ENCODE data around the gene SHISA5. TPM values are rescaled to one million over a fixed set of nuclear protein-coding genes. Genes with fewer than 3 reads are reported as not detected.

The SHISA5 gene
- total and polyA plus RNA-seq, 2 donors from 2014 or later: 157 to 214 TPM

GRCh38 chr3:48428088-48428571 is 75.8 kb downstream of the SHISA5 start:
- H3K27me3 ChIP-seq (ENCODE audit: control insufficient read depth, insufficient read depth, low read length): no peaks in the 10 kb centered on the region
- H3K27ac ChIP-seq (ENCODE audit: low read depth in 2 of 2, low read length in 2 of 2): peak overlapping the region; percentile 91 to 94
- peak overlapping the region; percentile 47 to 76 (median 75) for H3K4me3 ChIP-seq (ENCODE audit: low read length in 3 of 3)
- peak overlapping the region; percentile 42 to 76 (median 76) for H3K9ac ChIP-seq (ENCODE audit: low read length in 3 of 3)
- TF ChIP-seq CTCF (IDR thresholded peaks at IDR 0.05; ENCODE audit: borderline replicate concordance, extremely low read depth, insufficient read depth): no peak
- no peak for DNase-seq
- intact Hi-C loops (cut with DNase I): no loop called here
- H3K4me1 ChIP-seq (ENCODE audit: control insufficient read depth in 2 of 3, insufficient read depth in 2 of 3, low read depth in 1 of 3, low read length in 3 of 3): peaks cover 2 to 73% (median 39%) of the 10 kb centered on the region in 3 donors
- FAIRE-seq: no peak
- peaks cover 0 to 6% (median 0%) of the 10 kb centered on the region in 3 donors for H3K36me3 ChIP-seq (ENCODE audit: control insufficient read depth in 2 of 3, insufficient read depth in 3 of 3, low read length in 3 of 3)
- H3K9me3 ChIP-seq (ENCODE audit: control insufficient read depth in 2 of 3, insufficient read depth in 1 of 3, low read length in 3 of 3): no peaks in the 10 kb centered on the region

DNA sequence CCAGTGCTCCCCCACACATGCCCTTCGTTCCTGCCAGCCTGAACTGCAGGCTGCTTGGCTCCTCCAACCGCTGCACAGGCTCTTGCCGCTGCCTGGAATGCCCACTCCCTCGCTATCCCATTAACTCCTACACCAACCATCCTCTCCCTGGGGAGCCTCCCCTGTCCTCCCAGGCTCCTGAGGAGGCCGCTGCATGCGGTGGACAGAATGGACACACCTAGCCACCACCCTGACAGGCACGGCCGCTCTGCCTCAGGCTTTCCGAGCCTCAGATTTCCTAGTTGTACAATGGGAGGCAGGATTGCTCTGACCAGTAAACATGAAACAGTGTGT is 76.4 kb downstream of the SHISA5 start:
- no peaks in the 10 kb centered on the region for H3K27me3 ChIP-seq (ENCODE audit: control insufficient read depth, insufficient read depth, low read length)
- peaks cover 0 to 6% (median 0%) of the 10 kb centered on the region in 3 donors for H3K36me3 ChIP-seq (ENCODE audit: control insufficient read depth in 2 of 3, insufficient read depth in 3 of 3, low read length in 3 of 3)
- H3K9me3 ChIP-seq (ENCODE audit: control insufficient read depth in 2 of 3, insufficient read depth in 1 of 3, low read length in 3 of 3): no peaks in the 10 kb centered on the region
- peak overlapping the region; percentile 91 to 94 for H3K27ac ChIP-seq (ENCODE audit: low read depth in 2 of 2, low read length in 2 of 2)
- H3K9ac ChIP-seq (ENCODE audit: low read length in 3 of 3): peak overlapping the region; percentile 15 to 76 (median 42)
- intact Hi-C loops (cut with DNase I): no loop called here
- FAIRE-seq (no peak), DNase-seq (peak; percentile 49 to 74 (median 56))
- peaks cover 0 to 73% (median 36%) of the 10 kb centered on the region in 3 donors for H3K4me1 ChIP-seq (ENCODE audit: control insufficient read depth in 2 of 3, insufficient read depth in 2 of 3, low read depth in 1 of 3, low read length in 3 of 3)
- TF ChIP-seq CTCF (IDR thresholded peaks at IDR 0.05; ENCODE audit: borderline replicate concordance, extremely low read depth, insufficient read depth): no peak
- peak overlapping the region; percentile 47 to 76 (median 75) for H3K4me3 ChIP-seq (ENCODE audit: low read length in 3 of 3)

- no peak for TF ChIP-seq CTCF (IDR thresholded peaks at IDR 0.05; ENCODE audit: borderline replicate concordance, extremely low read depth, insufficient read depth)
- Histone ChIP-seq H3K27ac (ENCODE audit: low read depth in 2 of 2, low read length in 2 of 2) (peak overlapping the region; percentile 91 to 94), H3K27me3 (ENCODE audit: control insufficient read depth, insufficient read depth, low read length) (no peaks in the 10 kb centered on the region), H3K4me1 (ENCODE audit: control insufficient read depth in 2 of 3, insufficient read depth in 2 of 3, low read depth in 1 of 3, low read length in 3 of 3) (peaks cover 0 to 71% (median 36%) of the 10 kb centered on the region in 3 donors), H3K4me3 (ENCODE audit: low read length in 3 of 3) (peak overlapping the region; percentile 47 to 76 (median 75)), H3K9ac (ENCODE audit: low read length in 3 of 3) (peak overlapping the region in 2 of 3 donors; percentile 27 to 76), H3K36me3 (ENCODE audit: control insufficient read depth in 2 of 3, insufficient read depth in 3 of 3, low read length in 3 of 3) (peaks cover 0 to 6% (median 0%) of the 10 kb centered on the region in 3 donors), H3K9me3 (ENCODE audit: control insufficient read depth in 2 of 3, insufficient read depth in 1 of 3, low read length in 3 of 3) (no peaks in the 10 kb centered on the region)
- DNase-seq: peak in 1 of 5 donors; percentile 57
- no peak for FAIRE-seq
- intact Hi-C loops (cut with DNase I): no loop called here
Measured at GRCh38 chr3:48426944-48427629, 76.9 kb downstream of the SHISA5 start.
